Neural cell (in vitro differentiated cells): ENCODE results near the gene IL13RA2.

ENCODE experiments used
- CTCF ChIP-seq: fragments of 450-650 bp; IDR thresholded peaks from 2 replicates; pipeline ENCODE4 v1.5.1; 2014; ENCODE audit warnings: antibody characterized with exemption, mild to moderate bottlenecking, moderate library complexity; ENCODE audit not compliant: poor library complexity, severe bottlenecking
- EZH2 ChIP-seq: fragments of 200-600, 300-800 bp; shearing (Covaris generic), sonication (generic); IDR thresholded peaks from 2 replicates; pipeline ENCODE4 v1.6.1; 2014; ENCODE audit warnings: antibody characterized with exemption, low read length, borderline replicate concordance, mild to moderate bottlenecking; ENCODE audit not compliant: insufficient read depth, poor library complexity, severe bottlenecking
- POLR2AphosphoS5 ChIP-seq: IDR thresholded peaks from 2 replicates; pipeline ENCODE4 v1.6.1; 2012
- RAD21 ChIP-seq: fragments of 450-650 bp; conservative IDR thresholded peaks from 2 replicates; pipeline ENCODE4 v1.6.1; 2014; ENCODE audit warnings: antibody characterized with exemption, mild to moderate bottlenecking, moderate library complexity
- REST ChIP-seq: IDR thresholded peaks from 2 replicates; pipeline ENCODE4 v1.6.1; 2012; ENCODE audit warnings: borderline replicate concordance

GRCh38 chrX:115047181-115047580, 29.8 kb upstream of the IL13RA2 start:
- TF ChIP-seq CTCF (no peak), EZH2 (no peak), POLR2AphosphoS5 (no peak), REST (no peak), RAD21 (no peak)
